Femur (tissue), 1 donor: Measurements from ENCODE around the gene OR51I2.

Source experiments
- DNase-seq: peaks from one replicate; pipeline ENCODE4 v3.0.0-alpha.2; 2017

OR51I2 gene

GRCh38 chr11:5449023-5449422 is at the start of gene OR51I2:
Gene OR51I2 (plus strand): TSS chr11:5449323. CDS start chr11:5453489, 4,166 bp downstream.
- no peak for DNase-seq

GRCh38 chr11:5405173-5405572 is 44.0 kb upstream of the OR51I2 start:
- DNase-seq = no peak

GRCh38 chr11:5420993-5421392 is 28.1 kb upstream of the OR51I2 start:
- no peak for DNase-seq

GRCh38 chr11:5421811-5422210 is 27.3 kb upstream of the OR51I2 start, which contains the start of gene OR51Q1:
Gene OR51Q1 (plus strand): TSS chr11:5422111. CDS start chr11:5422201, 90 bp downstream.
- DNase-seq = no peak

DNA sequence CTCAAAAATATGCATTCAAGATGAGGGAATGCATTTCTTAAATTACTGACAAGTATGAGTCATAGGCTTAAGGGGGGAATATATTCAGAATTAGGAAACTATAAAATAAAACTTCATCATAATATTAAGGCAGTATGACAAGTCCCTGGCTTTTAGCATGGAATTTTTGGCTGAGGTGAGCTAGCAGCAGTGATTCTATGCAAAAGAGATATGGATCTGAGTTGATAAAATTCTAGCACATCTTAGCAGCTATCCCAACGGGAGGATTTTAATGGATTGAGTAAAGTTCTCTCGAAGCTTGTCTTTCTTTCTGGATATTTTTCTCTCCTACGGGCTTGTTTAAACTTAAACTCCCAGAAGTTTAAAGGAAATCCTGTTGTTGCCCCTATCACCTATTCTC is 26.0 kb upstream of the OR51I2 start:
- DNase-seq = no peak

- DNase-seq = no peak
These were observed 7.7 kb upstream of the OR51I2 start, which contains the start of gene OR51I1 for GRCh38 chr11:5441414-5441813. Gene OR51I1 (minus strand): TSS chr11:5441514. CDS start chr11:5441514, 0 bp downstream.

- no peak for DNase-seq
These were observed 5.2 kb upstream of the OR51I2 start for GRCh38 chr11:5443835-5444393.

DNA sequence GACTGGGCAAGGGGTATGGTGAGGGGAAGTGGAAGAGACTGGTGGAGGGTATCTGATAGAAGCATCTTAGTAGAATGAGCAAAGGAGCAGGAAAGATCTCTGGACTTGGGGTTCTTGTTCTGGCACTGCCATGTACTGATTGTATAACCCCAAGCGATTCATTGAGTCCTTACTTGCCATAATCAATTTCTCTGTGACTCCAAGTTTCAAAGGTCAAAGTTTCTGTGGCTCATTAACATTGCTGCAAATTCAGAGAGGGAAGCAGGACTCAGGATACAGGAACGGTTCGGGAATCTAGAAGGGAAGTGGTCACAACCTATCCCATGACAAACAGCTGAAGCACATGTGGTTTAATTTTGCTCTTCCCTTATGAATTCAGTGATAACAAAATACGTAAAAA is 309 bp downstream of the OR51I2 start:
- no peak for DNase-seq

DNA sequence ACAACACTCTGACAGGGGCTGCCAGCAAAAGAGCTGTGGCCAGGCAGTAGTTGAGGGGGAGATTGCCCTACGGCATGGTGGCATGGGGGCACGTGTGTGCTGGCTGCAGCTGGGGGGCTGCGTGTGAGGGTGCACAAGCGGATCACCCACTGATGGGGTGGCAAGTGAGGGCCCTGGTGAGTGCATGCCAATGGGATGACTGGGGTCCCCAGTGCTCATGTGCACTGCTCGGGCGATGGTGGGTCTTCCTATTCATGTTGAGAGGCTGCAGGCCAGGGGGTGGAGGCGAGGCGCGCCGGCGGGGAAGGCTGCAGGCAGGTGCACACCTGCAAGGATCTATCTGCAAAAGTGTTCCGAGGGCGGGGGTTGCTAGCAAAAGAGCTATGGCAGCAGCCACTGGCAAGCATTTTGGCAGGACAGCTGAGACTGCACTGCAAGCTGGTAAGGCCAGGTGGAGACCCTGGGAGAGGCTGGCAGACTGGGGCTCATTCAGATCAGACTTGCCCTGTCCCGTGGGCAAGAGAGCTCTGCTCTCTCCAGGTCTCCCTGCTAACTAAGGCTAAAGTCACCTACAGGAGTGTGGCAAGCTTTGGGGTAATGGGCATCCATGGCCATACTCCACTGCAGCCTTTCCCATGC is 12.0 kb downstream of the OR51I2 start:
- no peak for DNase-seq

DNA sequence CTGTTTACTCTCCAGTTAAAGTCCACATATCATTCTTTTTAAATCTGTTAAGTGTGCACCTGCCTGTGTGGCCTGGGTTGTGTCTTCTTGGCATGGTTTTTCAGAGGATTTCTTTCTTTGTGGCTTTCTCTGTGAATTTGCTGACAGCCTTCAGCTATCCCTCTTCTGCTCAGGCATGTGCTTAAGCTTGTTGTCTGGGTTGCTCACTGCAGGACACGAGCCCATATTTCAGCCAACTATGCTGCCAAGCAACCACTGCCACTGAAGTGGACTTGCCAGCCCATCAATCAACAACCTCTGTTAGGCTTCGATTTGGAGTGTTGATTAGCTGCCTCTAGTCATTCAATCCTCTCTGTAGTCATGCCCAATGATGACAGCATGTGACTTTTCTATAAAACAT is 18.4 kb downstream of the OR51I2 start:
- DNase-seq = no peak

DNA sequence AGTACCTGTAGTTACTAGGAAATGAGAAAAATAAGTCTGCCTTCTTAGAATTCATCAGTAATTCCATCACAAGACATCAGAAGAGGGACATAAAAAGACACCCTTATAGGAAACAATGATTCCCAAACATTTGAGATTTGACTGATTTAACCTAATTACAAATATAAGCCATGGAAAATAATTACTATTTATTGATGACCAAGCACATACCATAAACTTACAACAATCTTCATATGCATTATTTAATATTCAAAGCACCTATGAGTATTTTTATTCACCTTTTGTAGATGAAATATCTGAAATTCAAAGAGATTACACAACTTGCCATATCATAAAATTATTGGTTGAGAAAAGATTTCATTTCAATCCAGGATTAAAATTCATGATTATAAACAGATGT is 24.8 kb downstream of the OR51I2 start:
- DNase-seq = no peak

DNA sequence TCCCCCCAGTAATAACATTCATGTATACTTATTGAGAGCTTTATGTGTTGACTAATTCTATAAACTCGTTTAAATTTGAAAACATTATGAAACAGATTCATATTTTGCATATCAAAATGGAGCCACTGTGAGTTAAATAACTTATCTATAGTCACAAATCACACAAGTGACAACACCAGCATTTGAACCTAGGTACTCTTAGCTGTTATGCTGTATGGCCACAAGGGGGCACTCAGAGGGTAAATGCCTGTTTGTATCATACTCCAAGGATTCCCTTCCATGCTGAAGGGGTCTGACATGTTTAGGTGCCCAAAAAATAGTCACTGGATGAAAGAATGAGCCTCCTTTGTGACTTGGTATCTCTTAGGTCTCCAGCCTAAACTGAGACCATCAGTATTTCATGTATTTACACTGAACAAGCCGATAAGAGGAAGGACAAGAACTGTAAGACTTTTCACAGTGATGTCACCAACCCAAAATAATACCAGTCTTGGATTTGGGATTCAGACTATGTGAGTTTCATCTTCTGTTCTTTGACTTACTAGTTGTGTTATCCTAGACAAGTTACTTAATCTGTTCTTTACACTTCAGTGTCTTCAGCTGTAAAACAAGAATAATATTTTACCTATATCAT is 27.2 kb downstream of the OR51I2 start:
- DNase-seq = peak; percentile 23

GRCh38 chr11:5486003-5486402 is 36.9 kb downstream of the OR51I2 start:
- no peak for DNase-seq

GRCh38 chr11:5486421-5486820 is 37.3 kb downstream of the OR51I2 start:
- no peak for DNase-seq

DNA sequence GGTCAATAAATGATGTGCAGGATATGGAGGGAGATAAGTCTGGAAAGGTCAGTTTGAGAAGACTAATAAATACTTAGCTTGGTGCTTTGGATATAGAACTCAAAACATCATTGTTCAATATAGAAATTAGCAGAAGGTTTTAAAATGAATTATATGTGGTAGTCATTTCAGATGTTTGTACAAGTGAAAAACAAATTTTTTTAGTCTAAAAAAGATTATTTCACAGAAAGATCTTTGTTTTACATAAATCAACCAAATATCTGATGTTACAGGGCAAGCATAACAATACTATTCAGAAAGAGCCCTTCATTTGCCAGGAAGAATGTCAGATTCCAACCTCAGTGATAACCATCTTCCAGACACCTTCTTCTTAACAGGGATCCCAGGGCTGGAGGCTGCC is 39.3 kb downstream of the OR51I2 start, which contains the start of gene OR52D1:
OR52D1 (plus strand) TSS at position 301 of the 400 bp plus-strand sequence; CDS start at position 323, 22 bp downstream.
- no peak for DNase-seq

DNA sequence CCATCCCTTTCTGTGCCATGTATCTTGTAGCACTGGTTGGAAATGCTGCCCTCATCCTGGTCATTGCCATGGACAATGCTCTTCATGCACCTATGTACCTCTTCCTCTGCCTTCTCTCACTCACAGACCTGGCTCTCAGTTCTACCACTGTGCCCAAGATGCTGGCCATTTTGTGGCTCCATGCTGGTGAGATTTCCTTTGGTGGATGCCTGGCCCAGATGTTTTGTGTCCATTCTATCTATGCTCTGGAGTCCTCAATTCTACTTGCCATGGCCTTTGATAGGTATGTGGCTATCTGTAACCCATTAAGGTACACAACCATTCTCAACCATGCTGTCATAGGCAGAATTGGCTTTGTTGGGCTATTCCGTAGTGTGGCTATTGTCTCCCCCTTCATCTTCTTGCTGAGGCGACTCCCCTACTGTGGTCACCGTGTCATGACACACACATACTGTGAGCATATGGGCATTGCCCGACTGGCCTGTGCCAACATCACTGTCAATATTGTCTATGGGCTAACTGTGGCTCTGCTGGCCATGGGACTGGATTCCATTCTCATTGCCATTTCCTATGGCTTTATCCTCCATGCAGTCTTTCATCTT is 39.8 kb downstream of the OR51I2 start:
- DNase-seq = no peak

- DNase-seq = no peak
These were observed 40.6 kb downstream of the OR51I2 start for GRCh38 chr11:5489576-5490357.

DNA sequence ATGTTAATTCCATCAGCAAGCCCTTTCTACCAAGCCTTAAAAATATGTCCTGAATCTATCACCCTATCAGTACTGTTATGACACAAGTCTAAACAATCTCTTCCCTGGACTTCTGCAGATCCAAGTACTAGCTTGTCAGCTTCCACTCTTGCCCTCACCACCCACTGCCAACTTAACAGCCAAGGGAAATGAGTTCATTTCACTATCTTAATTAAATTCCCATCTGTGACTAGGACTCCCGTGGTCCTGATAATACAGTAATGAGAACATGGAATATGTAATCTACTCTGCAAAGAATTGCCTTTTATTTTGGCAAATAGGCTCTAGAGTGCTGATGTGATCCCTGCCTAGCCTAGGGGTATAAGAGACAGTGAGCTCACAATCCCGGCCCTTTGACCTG is 50.5 kb downstream of the OR51I2 start:
- no peak for DNase-seq

DNA sequence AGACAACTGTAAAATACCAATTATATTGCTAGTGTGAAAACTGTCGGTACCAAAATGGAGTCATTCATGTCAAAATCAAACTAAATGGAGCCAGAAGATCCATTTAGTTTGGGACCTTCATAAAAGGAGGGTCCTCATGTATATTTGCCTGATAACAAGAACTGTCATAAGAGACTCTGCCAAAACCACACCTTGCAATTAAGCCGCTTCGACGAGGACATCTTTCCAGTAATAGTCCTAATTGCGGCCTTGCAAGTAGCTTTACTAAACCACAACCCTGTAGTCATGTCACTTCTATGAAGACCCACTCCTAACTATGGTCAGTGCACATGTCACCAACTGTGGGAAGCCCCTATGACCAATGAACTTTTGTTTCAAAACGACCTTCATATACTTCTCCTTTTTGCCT is 51.3 kb downstream of the OR51I2 start:
- DNase-seq = no peak

GRCh38 chr11:5504403-5504921 is 55.3 kb downstream of the OR51I2 start:
- DNase-seq = no peak

DNA sequence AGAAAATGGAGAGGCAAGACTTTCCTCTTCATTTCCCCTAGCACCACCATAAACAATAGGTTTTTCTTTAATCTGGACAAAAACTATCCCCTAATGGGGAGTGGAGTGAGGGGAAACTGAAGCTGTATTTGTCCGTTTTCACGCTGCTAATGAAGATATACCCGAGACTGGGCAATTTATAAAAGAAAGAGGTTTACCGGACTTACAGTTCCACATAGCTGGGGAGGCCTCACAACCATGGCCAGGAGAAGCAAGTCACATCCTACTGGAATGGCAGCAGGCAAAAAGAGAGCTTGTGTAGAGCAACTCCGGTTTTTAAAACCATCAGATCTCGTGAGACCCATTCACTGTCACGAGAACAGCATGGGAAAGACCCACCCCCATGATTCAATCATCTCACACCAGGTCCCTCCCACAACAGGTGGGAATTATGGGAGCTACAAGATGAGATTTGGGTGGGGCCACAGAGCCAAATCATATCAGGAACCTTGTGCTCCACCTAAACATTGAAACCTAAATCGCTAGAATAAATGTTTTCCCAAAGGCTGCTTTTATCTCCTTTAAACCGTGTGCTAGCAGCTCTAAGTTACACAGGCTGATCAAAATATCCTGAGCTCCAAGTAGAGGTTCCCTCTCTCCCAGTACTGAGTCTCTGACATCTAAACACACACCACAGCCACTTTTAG is 56.4 kb downstream of the OR51I2 start:
- no peak for DNase-seq
